HFF-Myc (cell line): ENCODE measurements around the gene CYP19A1.
A peak's percentile ranks its signal among the peaks of the same experiment; 100 is the strongest.
"Not testable (repeated sequence)": the region's sequence is repeated elsewhere in the genome, so short reads cannot be mapped to it uniquely, and the experiment has no call there.

Experiments
- DNase-seq: peaks from one replicate; pipeline ENCODE4 v3.0.0-alpha.2; 2011; ENCODE audit warnings: low read depth; ENCODE audit errors: extremely low read depth
- H3K4me3 ChIP-seq: replicated peaks from 2 replicates; pipeline ENCODE4 v1.5.1; 2011; ENCODE audit warnings: low read depth, mild to moderate bottlenecking, control low read depth, low read length
- TF ChIP-seq, protein P1 (sequence below): IDR thresholded peaks from 2 replicates; pipeline ENCODE4 v1.5.1; 2012; ENCODE audit warnings: mild to moderate bottlenecking, low read depth, low read length, control low read depth; ENCODE audit errors: missing control alignments

CYP19A1 gene

DNA sequence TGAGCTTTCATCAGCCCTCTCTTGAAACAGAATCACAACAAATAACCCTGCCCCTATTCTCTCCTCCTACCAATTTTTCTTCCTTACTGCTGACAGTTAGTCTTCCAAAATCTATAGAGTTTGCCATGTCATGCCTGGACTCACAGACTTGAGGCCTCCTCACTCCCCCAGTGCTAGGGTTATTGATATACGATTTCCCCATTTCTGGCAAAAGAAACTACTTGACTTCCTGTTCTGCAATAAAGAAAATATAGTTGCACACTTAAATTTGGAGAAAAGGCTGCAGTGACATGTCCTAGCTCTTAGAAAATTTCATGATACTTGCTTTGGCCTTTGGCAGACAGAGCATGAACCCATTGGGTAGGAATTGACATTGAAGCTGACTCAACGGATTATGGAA, 75.9 kb downstream of the CYP19A1 start:
- TF ChIP-seq, protein P1, sequence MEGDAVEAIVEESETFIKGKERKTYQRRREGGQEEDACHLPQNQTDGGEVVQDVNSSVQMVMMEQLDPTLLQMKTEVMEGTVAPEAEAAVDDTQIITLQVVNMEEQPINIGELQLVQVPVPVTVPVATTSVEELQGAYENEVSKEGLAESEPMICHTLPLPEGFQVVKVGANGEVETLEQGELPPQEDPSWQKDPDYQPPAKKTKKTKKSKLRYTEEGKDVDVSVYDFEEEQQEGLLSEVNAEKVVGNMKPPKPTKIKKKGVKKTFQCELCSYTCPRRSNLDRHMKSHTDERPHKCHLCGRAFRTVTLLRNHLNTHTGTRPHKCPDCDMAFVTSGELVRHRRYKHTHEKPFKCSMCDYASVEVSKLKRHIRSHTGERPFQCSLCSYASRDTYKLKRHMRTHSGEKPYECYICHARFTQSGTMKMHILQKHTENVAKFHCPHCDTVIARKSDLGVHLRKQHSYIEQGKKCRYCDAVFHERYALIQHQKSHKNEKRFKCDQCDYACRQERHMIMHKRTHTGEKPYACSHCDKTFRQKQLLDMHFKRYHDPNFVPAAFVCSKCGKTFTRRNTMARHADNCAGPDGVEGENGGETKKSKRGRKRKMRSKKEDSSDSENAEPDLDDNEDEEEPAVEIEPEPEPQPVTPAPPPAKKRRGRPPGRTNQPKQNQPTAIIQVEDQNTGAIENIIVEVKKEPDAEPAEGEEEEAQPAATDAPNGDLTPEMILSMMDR = no peak
- DNase-seq = no peak
- no peak overlapping the region for H3K4me3 ChIP-seq

DNA sequence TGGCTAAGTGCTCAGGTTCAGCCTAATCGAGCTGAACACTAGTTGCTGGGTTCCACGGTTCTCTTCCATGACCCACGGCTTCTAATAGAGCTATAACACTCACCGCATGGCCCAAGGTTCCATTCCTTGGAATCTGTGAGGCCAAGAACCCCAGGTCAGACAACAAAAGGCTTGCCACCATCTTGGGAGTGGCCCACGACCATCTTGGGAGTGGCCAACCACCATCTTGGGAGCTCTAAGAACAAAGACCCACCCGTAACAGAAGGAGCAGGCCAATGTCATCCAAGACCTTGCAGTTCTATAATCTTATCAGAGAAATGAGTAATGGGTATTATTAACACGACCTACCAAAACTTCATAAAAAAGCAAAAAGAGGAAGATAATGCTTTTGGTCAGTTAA, 77.3 kb downstream of the CYP19A1 start:
- not testable (repeated sequence) for DNase-seq, H3K4me3 ChIP-seq

DNA sequence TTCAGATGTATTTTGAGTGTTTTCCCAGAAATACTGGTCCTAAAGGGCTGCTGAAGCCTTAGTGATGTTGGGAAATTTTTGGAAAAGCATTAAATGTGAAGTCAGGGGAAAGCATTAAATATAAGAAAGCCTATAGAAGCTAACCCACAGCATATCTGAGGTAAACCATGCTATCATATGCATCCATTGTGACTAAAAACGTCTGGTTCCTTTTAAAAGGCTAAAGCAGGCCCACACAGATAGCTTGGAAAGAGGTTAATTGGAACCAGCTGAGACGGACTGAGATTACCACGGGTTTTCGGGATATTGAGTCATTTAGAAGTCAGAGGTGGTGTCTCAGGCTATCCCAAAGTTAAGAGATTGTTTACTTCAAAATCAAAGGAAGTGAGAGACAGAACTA, 78.2 kb downstream of the CYP19A1 start:
- H3K4me3 ChIP-seq = no peak overlapping the region
- TF ChIP-seq, protein P1 = no peak
- peak; percentile 66 for DNase-seq

DNA sequence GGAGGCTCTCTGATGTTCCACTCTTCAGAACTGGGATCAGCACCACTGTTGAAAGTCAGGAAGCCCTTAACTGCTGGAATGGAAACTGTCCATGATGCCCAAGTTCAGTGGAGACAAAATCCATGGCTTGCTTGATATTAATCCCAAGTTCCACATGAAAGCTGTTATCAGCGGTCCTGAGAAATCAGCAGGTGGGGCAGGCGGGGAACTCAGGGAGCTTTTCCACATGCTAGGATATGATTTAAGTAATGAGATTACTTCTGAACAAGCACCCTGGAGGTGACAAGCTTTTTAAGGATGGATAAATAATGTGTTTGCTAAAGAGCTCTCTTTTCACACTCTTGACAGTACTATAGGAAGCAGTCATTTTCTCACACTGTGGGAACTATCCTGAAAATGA, 82.9 kb downstream of the CYP19A1 start:
- TF ChIP-seq, protein P1 = no peak
- no peak for DNase-seq
- no peak overlapping the region for H3K4me3 ChIP-seq

GRCh38 chr15:51253366-51253765, 85.0 kb downstream of the CYP19A1 start:
- no peak overlapping the region for H3K4me3 ChIP-seq
- TF ChIP-seq, protein P1 = no peak
- DNase-seq = no peak

- no peak for DNase-seq
- H3K4me3 ChIP-seq = no peak overlapping the region
- TF ChIP-seq, protein P1 = no peak
These were observed 85.7 kb downstream of the CYP19A1 start for GRCh38 chr15:51252671-51253070.

DNA sequence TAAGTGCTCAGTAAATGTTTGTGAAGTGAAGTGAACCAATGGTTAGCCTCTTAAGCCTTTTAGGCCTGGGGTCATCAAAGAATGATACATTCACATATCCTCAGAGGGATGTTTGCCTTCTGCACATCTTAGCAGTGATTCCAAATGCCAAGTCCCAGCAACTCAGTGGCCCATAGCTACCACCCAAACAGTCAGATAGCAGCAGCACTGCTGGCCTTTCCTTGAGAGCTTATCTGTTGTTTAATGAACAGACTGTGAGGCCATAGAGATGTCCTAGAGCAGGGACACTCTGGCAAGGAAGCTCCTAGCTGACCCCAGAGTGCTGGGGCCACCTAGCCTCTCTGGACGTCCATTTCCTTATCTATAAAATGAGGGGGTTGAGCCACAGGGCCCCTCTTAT, 86.8 kb downstream of the CYP19A1 start:
- H3K4me3 ChIP-seq = no peak overlapping the region
- TF ChIP-seq, protein P1 = no peak
- DNase-seq = no peak
